ENCODE results near the gene DLD. TPM values are rescaled to one million over a fixed set of nuclear protein-coding genes. Genes with fewer than 3 reads are reported as not detected.
"Not testable (repeated sequence)": the region's sequence is repeated elsewhere in the genome, so short reads cannot be mapped to it uniquely, and the experiment has no call there.

The DLD gene
- polyA plus RNA-seq, 4 donors: 114 to 143 (median 140) TPM

GRCh38 chr7:107914831-107915230, 23.8 kb downstream of the DLD start:
- DNase-seq (ENCODE audit: low read depth in 4 of 4, low spot score in 3 of 4): no peak

GRCh38 chr7:107915541-107915940, 24.6 kb downstream of the DLD start:
- DNase-seq (ENCODE audit: low read depth in 4 of 4, low spot score in 3 of 4): no peak

DNA sequence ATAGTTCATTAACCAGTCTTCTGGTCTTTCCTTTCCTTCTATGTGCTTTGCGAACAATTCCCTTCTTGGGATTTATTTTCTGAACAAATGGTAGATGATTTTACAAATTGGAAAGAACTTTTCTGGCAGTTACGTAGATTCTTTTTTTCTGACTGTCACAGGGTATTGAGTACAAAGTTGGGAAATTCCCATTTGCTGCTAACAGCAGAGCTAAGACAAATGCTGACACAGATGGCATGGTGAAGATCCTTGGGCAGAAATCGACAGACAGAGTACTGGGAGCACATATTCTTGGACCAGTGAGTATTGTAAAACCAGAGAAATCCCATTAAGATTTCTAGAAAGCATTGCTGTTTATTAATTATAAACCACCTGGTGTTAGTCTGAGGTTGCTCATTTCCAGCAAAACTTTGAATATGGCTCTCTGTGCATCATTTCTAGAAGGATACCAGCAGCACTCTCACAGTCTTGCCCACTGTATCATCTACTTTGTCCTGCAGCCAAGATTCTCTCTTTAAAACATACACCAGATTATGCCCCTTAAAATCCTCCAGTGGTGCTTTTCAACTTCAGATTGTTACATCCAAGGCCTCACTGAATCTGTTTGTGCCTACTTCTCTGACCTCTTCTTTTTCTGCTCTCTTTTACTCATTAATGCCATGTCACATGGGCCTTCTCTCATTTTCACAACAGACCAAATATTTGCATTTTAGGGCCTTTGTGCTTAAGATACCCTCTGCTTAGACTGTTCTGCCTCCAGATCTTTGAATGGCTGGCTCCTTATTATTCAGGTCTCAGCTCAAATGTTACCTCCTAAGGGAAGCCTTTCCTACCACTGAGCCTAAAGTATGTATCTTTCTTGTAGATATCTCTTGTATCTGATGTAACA, 27.0 kb downstream of the DLD start:
- no peak for DNase-seq (ENCODE audit: low read depth in 4 of 4, low spot score in 3 of 4)

- DNase-seq (ENCODE audit: low read depth in 4 of 4, low spot score in 3 of 4): no peak
These were observed 28.0 kb downstream of the DLD start for GRCh38 chr7:107918948-107919347.

- DNase-seq (ENCODE audit: low read depth in 4 of 4, low spot score in 3 of 4): no peak
These were observed 29.2 kb downstream of the DLD start for GRCh38 chr7:107920048-107920772.

DNA sequence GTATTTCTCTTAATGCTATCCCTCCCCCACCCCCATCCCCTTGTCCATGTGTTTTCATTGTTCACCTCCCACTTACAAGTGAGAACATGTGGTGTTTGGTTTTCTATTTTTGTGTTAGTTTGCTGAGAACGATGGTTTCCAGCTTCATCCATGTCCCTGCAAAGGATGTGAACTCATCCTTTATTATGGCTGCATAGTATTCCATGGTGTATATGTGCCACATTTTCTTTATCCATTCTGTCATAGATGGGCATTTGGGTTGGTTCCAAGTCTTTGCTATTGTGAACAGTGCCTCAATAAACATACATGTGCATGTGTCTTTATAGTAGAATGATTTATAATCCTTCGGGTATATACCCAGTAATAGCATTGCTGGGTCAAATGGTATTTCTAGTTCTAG, 30.8 kb downstream of the DLD start:
- not testable (repeated sequence) for DNase-seq (ENCODE audit: low read depth in 4 of 4, low spot score in 3 of 4)

DNA sequence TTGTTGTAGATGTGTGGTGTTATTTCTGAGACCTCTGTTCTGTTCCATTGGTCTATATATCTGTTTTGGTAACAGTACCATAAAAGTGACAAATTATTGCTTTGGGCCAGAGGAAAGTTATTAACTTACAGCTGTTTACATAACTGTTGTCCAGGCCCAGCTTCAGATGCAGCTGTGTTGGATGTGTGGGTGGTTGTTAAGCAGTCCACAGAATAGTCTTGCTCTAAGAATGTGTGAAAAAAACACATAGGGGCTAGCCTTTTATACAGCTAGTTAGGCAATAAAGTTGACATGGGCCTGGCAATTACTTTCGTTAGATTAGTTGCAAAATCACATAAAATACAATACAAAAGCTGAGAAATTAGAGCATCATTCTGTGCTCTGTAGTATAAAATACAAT, 31.9 kb downstream of the DLD start:
- no peak for DNase-seq (ENCODE audit: low read depth in 4 of 4, low spot score in 3 of 4)

DNA sequence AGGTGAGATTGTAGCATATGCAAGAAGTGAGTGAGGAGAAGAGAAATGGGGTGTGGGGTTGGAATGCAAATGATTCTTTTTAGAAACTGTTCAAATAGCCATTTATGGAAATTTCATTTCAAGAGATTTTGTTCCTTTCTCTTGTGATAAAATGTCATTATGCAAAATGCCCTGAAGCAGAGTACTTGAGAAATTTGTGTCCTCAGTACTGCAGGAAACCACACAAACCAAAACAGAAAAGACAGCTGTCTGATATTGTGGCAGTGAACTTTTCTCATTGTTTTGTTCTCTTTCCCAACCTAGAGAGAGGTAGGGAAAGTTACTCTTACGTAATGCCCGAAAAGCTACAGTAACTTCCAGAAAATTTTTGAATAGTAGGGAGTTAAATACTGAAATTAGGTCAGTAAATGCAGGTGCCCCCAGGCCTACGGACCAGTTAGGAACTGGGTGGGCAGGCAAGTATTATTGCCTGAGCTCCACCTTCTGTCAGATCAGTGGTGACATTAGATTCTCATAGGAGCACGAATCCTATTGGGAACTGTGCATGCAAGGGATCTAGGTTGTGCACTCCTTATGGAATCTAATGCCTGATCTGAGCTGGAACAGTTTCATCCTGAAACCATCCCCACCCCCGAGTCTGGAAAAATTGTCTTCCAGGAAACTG, 34.0 kb downstream of the DLD start:
- no peak for DNase-seq (ENCODE audit: low read depth in 4 of 4, low spot score in 3 of 4)

DNA sequence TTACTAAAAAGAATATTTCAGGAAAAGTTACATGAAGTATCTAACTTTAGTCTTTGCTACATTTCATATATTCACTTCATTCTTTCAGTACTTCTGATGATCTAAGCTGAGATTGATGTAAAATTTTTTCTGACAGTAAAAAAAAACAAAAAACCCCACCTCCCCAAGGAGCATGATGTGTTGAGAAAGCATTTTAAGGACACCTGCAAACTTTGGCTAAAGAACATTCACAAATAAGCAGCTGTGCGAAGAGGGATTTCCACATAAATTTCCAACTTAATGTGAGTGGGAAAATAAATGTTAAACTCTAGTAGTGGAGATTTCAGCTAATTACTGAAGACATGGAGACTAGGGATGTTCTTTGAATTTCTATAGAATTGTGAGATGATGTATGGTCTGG, 35.5 kb downstream of the DLD start:
- DNase-seq (ENCODE audit: low read depth in 4 of 4, low spot score in 3 of 4): no peak

GRCh38 chr7:107931740-107932515, 40.9 kb downstream of the DLD start:
- no peak for DNase-seq (ENCODE audit: low read depth in 4 of 4, low spot score in 3 of 4)

DNA sequence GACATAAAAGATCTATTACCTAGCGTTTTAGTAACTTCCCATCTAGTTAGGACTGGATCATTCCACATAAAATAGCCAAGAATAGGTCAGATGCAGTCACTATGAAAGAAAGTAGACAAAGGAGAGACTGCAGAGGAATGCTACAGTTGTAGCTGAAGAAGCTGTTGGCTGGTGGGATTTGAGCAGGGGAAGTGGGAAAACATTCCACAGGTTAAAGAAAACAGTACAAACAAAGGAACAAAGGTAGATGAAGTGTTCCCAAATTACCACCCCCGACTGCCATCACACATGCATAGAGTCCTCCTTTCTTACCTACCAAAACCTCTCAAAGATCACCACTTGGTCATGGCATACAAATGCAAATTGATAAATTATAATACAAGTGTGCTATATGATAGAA, 41.8 kb downstream of the DLD start:
- no peak for DNase-seq (ENCODE audit: low read depth in 4 of 4, low spot score in 3 of 4)

DNA sequence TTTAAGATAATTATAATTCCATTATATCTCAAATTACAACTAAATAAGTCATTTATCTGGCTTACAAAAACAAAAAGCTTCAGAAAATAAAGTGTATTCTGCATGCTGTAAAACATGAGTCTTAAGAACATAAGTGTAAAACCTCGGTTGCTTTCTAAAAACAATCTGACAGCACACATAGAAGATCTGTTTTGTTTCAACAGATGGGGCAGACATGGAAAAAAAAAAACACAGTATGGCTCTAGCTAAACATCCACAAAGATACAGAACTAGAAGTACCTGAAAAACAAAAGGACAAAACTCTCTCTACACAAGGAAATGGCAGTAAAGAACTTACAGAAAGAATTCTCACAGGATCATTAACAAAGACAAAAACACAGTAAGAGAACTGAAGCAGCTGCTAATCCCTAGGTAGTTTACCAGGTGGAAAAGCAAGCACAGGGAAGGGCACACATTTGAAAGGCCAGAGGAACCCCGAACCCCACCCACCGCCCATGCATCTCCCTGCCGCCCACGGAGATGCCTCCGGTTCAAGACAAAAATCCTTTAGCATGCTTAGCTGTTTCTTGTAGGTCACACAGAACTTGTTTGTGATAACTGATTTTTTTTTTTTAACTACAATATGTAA, 42.5 kb downstream of the DLD start:
- no peak for DNase-seq (ENCODE audit: low read depth in 4 of 4, low spot score in 3 of 4)

GRCh38 chr7:107934991-107935770, 44.2 kb downstream of the DLD start:
- DNase-seq (ENCODE audit: low read depth in 4 of 4, low spot score in 3 of 4): no peak

DNA sequence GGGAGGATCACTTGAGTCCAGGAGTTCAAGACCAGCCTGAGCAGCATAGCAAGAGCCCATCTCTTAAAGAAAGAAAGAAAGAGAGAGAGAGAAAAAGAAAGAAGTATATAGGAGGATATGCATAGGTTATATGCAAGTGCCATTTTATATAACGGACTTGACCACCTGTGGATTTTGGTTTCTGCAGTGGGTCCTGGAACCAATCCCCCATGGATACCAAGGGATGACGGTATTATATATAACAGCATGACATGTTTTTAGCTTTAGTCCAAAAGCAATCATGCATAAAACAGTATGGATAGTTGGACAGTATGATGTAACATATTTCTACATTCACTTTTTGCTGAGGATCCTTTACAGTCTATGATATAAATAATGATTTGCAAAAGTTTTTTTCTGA, 45.3 kb downstream of the DLD start:
- DNase-seq (ENCODE audit: low read depth in 4 of 4, low spot score in 3 of 4): no peak

- DNase-seq (ENCODE audit: low read depth in 4 of 4, low spot score in 3 of 4): no peak
These were observed 46.5 kb downstream of the DLD start for GRCh38 chr7:107937531-107937930.

- DNase-seq (ENCODE audit: low read depth in 4 of 4, low spot score in 3 of 4): no peak
These were observed 47.7 kb downstream of the DLD start for GRCh38 chr7:107938456-107939250.

DNA sequence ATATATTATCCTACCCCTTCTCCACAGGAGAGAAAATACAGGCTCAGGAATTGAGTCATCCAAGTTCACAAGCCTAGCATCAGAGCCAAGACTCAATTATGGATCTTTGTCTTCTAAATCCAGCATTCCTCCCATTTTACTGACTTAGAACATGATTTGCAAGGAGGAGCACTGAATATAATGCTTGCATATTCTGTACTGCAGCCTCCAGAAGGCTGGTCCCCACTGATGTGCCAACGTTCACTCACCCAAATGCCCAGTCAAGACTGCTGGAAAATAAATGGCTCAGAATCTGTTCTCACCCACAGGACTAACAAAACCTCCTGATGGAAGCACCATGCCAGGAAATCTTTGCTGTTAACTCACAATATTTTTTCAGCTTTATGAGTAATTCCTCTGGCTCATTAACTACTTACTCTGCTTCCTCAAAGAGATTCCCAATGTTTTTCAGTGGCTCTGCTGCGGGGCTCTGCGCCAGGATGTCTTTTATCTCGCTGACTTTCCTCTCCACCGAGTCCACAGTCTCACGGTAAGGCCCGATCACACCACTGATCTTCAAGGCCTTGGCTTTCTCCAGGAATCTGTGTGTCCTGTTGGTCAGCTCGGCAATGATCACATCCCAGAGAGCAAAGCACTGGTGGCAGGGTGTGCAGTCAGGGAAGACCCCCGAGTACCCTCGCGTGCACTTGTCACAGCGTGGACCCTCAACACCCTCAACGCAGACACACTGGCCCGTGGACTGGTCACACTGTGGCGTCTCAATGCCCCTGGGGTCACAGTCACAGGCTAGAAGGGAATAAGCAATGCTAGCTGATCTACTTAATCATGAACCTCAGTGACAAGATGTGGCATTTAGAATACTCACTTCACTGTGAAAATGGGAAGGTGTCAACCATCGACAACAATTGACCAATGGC, 48.8 kb downstream of the DLD start:
- DNase-seq (ENCODE audit: low read depth in 4 of 4, low spot score in 3 of 4): no peak

DNA sequence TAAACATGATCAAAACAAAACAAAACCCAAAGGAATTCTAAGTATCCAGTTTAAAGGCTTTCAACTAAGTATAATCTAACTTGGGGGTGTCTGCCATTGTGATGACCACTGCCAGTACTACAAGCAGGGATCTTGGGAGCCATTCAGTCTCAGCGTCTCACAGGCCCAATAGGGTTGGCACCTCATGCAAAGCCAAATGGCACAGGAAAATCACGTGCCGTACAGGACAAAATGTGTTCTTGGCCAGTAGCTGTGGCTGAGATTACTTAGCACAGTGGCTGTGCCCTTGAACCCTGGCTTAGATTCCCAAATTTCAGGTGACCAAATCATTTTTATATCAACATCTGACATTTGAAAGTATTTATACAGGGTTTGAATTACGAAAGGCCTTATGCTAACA, 50.0 kb downstream of the DLD start:
- DNase-seq (ENCODE audit: low read depth in 4 of 4, low spot score in 3 of 4): no peak
